ENCODE data around the gene FBXW8.

DNA sequence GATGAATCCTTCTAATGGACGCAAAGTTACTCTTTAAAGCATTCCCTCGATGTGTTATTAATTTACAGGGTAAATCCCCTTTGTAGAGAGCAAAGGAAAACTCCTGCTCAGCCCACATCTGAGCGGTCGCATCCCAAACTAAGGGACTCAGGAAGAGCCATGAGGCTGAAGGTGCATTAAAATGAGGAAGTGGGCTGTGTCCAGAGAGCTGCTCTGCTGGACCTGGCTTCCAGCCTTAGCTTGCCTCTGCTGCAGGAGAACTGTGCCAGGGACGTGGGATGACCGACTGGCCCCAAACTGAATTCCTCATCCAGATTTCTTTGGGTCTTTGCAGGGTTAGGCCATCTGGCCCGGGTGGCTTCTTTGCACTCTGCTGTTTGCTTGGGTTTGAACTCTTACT lies 88.3 kb downstream of the FBXW8 start:
- TF ChIP-seq, protein P1, sequence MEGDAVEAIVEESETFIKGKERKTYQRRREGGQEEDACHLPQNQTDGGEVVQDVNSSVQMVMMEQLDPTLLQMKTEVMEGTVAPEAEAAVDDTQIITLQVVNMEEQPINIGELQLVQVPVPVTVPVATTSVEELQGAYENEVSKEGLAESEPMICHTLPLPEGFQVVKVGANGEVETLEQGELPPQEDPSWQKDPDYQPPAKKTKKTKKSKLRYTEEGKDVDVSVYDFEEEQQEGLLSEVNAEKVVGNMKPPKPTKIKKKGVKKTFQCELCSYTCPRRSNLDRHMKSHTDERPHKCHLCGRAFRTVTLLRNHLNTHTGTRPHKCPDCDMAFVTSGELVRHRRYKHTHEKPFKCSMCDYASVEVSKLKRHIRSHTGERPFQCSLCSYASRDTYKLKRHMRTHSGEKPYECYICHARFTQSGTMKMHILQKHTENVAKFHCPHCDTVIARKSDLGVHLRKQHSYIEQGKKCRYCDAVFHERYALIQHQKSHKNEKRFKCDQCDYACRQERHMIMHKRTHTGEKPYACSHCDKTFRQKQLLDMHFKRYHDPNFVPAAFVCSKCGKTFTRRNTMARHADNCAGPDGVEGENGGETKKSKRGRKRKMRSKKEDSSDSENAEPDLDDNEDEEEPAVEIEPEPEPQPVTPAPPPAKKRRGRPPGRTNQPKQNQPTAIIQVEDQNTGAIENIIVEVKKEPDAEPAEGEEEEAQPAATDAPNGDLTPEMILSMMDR (conservative IDR thresholded peaks at IDR 0.05): no peak
- TF ChIP-seq EZH2 (IDR thresholded peaks at IDR 0.05; ENCODE audit: low read depth): no peak

All from PC-9 (cell line).